Measurements from ENCODE around the gene LLGL2. TPM values are rescaled to one million over a fixed set of nuclear protein-coding genes. Genes with fewer than 3 reads are reported as not detected.
A peak's percentile ranks its signal among the peaks of the same experiment; 100 is the strongest.

The LLGL2 gene
- total RNA-seq, 6 experiments from 2014 or later: 0.14 to 0.55 (median 0.46) TPM

DNA sequence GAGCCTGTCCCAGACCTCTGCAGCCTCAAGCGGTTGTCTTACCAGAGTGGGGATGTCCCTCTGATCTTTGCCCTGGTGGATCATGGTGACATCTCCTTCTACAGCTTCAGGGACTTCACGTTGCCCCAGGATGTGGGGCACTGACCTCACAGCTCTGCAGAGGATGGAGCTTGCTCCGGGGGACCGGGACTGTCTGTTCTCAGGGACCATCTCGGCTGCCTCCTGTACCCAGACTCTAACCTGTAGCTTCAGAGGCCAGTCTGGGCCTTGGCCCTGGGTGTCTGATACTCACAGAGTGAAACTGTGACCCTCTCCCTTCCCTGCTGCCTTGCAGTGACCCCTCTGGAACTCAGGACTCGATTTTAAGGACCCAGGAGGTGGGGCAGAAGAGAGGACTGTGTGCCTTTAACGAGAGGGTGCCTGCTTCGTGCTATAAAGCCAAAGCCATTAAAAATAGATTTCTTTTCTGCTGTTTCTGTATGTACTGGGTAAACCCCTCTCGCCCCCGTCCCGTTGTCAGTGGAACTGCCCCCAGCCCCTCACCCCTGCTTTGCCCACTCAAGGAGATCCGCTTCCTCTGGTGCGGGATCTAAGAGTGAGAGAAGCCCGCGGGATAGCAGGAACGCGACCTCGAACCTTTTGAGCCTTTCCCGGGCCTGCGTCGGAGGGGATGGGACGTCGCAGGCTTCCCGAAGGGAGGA is 1.1 kb upstream of the LLGL2 start:
- H3K4me1 Mint-ChIP-seq (ENCODE audit: low read depth): no peaks in the 10 kb centered on the region
- H3K4me3 Mint-ChIP-seq: peak overlapping the region; percentile 28; the same call in 1 of the 2 replicates
- H3K36me3 Mint-ChIP-seq (ENCODE audit: low read depth): peaks cover 3% of the 10 kb centered on the region; the same call in 1 of the 2 replicates
- TF ChIP-seq, protein P1, sequence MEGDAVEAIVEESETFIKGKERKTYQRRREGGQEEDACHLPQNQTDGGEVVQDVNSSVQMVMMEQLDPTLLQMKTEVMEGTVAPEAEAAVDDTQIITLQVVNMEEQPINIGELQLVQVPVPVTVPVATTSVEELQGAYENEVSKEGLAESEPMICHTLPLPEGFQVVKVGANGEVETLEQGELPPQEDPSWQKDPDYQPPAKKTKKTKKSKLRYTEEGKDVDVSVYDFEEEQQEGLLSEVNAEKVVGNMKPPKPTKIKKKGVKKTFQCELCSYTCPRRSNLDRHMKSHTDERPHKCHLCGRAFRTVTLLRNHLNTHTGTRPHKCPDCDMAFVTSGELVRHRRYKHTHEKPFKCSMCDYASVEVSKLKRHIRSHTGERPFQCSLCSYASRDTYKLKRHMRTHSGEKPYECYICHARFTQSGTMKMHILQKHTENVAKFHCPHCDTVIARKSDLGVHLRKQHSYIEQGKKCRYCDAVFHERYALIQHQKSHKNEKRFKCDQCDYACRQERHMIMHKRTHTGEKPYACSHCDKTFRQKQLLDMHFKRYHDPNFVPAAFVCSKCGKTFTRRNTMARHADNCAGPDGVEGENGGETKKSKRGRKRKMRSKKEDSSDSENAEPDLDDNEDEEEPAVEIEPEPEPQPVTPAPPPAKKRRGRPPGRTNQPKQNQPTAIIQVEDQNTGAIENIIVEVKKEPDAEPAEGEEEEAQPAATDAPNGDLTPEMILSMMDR (IDR thresholded peaks at IDR 0.05): no peak
- DNase-seq: no peak
- H3K27me3 Mint-ChIP-seq (ENCODE audit: insufficient read depth): peaks cover 7% of the 10 kb centered on the region
- no peaks in the 10 kb centered on the region for H3K9me3 Mint-ChIP-seq
- H3K27ac Mint-ChIP-seq: no peak overlapping the region

DNA sequence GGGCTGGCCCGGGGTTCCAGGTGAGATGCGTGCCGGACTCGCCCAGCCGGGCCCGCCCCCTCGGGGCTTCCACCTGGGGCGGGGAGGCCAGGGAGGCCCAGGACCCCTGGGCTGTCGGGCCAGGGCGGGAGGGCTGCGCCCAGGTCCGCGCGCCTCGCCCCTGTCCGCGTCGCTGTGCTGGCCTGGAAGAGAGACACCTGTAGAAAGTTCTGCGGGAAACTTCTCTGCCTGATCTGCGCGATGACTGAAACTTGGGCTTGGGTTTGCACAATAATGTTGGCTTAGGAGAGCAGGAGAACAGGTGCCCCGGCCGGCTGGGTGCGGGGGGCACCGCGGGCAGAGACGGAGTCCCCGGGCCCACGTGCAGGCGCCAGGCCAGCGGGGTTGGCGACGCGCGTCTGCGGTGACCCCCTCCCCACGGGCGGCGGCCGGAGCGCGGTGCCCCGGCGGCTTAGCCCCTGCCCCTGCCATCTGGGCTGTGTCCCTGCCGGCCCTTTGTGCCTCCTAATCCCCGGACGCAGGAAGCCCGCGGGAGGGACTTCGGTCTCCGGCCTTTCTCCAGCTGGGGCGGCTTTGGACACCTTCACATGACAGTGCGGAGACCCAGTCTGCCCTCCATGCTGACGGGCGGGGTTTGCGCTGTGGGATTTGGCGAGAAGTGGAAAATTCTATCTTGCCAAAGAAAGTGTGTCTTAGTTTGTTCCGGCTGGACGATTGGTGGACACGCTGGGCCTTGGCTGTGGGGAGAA is 483 bp downstream of the LLGL2 start:
- no peak overlapping the region for H3K27ac Mint-ChIP-seq
- H3K27me3 Mint-ChIP-seq (ENCODE audit: insufficient read depth): peaks cover 9% of the 10 kb centered on the region
- H3K4me3 Mint-ChIP-seq: no peak overlapping the region; the same call in 1 of the 2 replicates
- H3K9me3 Mint-ChIP-seq: no peaks in the 10 kb centered on the region
- TF ChIP-seq, protein P1 (IDR thresholded peaks at IDR 0.05): no peak
- H3K36me3 Mint-ChIP-seq (ENCODE audit: low read depth): no peaks in the 10 kb centered on the region
- DNase-seq: no peak
- H3K4me1 Mint-ChIP-seq (ENCODE audit: low read depth): no peaks in the 10 kb centered on the region

DNA sequence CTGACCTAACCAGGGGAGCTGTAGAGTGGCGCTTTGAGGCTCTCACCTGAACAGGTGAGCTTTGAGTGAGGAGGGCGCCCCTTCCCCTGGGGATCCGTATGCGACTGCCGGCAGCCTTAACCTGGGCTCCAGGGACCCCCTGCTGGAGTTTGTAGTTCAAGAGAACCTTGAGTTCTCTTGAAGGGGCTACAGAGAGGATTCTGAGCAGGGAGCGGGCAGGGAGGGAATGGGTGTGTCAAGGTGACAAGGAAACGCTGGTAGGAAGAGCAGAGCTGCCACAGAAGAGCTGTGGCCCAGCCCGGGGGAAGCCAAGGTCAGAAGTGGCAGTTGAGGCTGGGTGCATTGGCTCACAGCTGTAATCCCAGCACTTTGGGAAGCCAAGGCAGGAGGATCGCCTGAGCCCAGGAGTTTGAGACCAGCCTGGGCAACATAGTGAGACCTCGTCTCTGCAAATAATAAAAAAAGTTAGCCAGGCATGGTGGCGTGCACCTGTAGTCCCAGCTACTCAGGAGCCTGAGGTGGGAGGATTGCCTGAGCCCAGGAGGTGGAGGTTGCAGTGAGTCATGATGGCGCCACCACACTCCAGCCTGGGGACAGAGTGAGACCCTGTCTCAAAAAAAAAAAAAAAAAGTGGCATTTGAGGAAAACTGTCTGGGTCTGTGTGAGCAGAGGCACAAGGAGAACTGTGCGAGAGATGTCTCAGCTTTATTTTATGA is 1.2 kb downstream of the LLGL2 start:
- Mint-ChIP-seq H3K9me3 (no peaks in the 10 kb centered on the region), H3K27ac (no peak overlapping the region), H3K4me3 (no peak overlapping the region; the same call in 1 of the 2 replicates), H3K27me3 (ENCODE audit: insufficient read depth) (peaks cover 16% of the 10 kb centered on the region), H3K4me1 (ENCODE audit: low read depth) (no peaks in the 10 kb centered on the region), H3K36me3 (ENCODE audit: low read depth) (no peaks in the 10 kb centered on the region)
- TF ChIP-seq, protein P1 (IDR thresholded peaks at IDR 0.05): no peak
- DNase-seq: no peak

DNA sequence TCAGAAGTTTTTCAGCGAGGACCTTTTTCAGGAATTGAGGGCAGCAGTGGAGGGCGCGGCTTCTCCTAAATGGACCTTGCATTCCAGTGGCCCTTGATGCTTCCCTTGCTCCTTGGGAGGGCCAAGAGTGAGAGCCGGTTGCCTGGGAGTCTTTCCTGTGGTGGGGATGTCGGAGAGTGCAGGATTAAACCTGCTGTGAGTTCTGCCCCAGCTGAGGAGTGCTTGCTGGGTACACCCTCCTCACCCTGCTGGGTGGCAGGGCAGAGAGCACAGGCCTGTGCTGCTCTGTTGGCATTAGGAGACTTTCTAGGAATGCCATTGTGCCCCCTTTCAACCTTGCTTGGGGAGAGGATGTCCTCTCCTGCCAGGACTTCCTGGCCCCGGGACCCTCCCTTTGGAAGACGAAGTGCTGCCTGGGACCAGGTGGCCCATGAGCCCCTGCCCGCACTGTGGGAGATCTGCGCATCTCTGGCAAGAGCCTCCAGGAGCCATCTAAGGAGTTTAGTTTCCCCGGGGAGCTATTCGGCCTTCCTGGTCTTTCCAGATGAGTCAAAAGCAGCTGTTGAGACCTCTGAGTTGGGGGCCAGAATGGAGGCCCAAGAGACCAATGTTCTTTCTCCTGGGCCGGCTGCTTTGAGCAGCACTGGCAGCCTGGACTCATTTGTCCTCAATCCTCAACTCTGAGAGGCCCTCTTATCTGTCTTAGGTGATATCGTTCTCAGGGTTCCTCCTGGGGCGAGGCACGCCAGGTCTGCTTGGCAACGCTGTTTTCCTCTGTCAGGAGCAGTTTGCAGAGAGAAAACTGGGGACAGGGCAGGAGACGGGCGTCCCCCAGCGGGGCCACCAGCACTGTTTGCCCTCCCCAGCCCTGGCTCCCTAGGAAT is 5.6 kb downstream of the LLGL2 start:
- no peak overlapping the region for H3K27ac Mint-ChIP-seq

More for the DNA sequence above, 5.6 kb downstream of the LLGL2 start:
- H3K4me3 Mint-ChIP-seq: no peak overlapping the region
- H3K9me3 Mint-ChIP-seq: no peaks in the 10 kb centered on the region
- TF ChIP-seq, protein P1 (IDR thresholded peaks at IDR 0.05): no peak
- no peaks in the 10 kb centered on the region for H3K4me1 Mint-ChIP-seq (ENCODE audit: low read depth)
- no peak for DNase-seq
- peaks cover 25% of the 10 kb centered on the region for H3K27me3 Mint-ChIP-seq (ENCODE audit: insufficient read depth)
- H3K36me3 Mint-ChIP-seq (ENCODE audit: low read depth): no peaks in the 10 kb centered on the region

All from HFFc6 (cell line).